Upper lobe of left lung (tissue), 4 donors: Measurements from ENCODE around the gene ZSCAN10.

Experiments used
- POLR2A ChIP-seq, 4 donors: fragments of 450-650 bp; IDR thresholded peaks; one replicate each; pipeline ENCODE4 v1.5.1; 2016 to 2017; ENCODE audit warnings: antibody characterized with exemption in 4 of 4, mild to moderate bottlenecking in 2 of 4
- POLR2AphosphoS5 ChIP-seq, 2 donors: sonication (generic); formaldehyde crosslinking; IDR thresholded peaks; one replicate each; pipeline ENCODE4 v1.5.1; 2017; ENCODE audit warnings: antibody characterized with exemption in 2 of 2
- TF ChIP-seq, protein P1 (sequence below), 6 experiments: fragments of 450-650 bp in 4 of 6; fragments of 200-600 bp in 2 of 6; sonication (generic) in 2 of 6; IDR thresholded peaks; one replicate each; pipeline ENCODE4 v1.5.1; 2016 to 2019; ENCODE audit warnings: antibody characterized with exemption in 6 of 6

DNA sequence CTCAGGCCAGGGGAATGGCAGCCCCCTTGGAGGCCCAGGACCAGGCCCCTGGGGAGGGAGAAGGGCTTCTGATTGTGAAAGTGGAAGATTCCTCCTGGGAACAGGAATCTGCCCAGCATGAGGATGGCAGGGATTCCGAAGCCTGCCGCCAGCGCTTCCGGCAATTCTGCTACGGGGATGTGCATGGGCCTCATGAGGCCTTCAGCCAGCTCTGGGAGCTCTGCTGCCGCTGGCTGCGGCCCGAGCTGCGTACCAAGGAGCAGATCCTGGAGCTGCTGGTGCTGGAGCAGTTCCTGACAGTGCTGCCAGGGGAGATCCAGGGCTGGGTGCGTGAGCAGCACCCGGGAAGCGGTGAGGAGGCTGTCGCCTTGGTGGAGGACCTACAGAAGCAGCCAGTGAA lies 38.2 kb upstream of the ZSCAN10 start:
- TF ChIP-seq, protein P1, sequence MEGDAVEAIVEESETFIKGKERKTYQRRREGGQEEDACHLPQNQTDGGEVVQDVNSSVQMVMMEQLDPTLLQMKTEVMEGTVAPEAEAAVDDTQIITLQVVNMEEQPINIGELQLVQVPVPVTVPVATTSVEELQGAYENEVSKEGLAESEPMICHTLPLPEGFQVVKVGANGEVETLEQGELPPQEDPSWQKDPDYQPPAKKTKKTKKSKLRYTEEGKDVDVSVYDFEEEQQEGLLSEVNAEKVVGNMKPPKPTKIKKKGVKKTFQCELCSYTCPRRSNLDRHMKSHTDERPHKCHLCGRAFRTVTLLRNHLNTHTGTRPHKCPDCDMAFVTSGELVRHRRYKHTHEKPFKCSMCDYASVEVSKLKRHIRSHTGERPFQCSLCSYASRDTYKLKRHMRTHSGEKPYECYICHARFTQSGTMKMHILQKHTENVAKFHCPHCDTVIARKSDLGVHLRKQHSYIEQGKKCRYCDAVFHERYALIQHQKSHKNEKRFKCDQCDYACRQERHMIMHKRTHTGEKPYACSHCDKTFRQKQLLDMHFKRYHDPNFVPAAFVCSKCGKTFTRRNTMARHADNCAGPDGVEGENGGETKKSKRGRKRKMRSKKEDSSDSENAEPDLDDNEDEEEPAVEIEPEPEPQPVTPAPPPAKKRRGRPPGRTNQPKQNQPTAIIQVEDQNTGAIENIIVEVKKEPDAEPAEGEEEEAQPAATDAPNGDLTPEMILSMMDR (IDR thresholded peaks at IDR 0.05) = no peak
- no peak for TF ChIP-seq POLR2A (IDR thresholded peaks at IDR 0.05)
- TF ChIP-seq POLR2AphosphoS5 (IDR thresholded peaks at IDR 0.05) = no peak
